ENCODE measurements around the gene CFTR. TPM values are rescaled to one million over a fixed set of nuclear protein-coding genes. Genes with fewer than 3 reads are reported as not detected.

CFTR gene
- total and polyA plus RNA-seq, 10 of the 15 experiments (the other 5 are each of a cell fraction or from before 2014, with no cell fraction given), result 0.02 to 2.3 (median 0.21) TPM; not detected in 1

- no peak overlapping the region for H2AFZ ChIP-seq (ENCODE audit: control insufficient read depth, low read depth, low read length)
- no peaks in the 10 kb centered on the region for H3K79me2 ChIP-seq (ENCODE audit: control insufficient read depth, insufficient read depth, low read length)
- no peaks in the 10 kb centered on the region for H4K20me1 ChIP-seq (ENCODE audit: control insufficient read depth, insufficient read depth)
- intact Hi-C loops (cut with micrococcal nuclease; ENCODE audit: unreplicated experiment), result no loop called here
- no peaks in the 10 kb centered on the region for H3K9me3 ChIP-seq (replicated peaks; ENCODE audit: control insufficient read depth, insufficient read depth, low read length)
- ChIA-PET CTCF (interaction anchor here (0.7 to 1.7 kb wide), 2 partner anchors 12 to 28 kb away, joined by 3 to 7 read pairs; no protein-coding TSS in a partner anchor), POLR2A (no interaction called here), RAD21 (ENCODE audit: unreplicated experiment) (interaction anchor here (0.6 to 0.9 kb wide), 2 partner anchors 8 to 14 kb away, joined by 3 to 5 read pairs; no protein-coding TSS in a partner anchor), SMC1A (ENCODE audit: uncharacterized antibody, unreplicated experiment) (interaction anchor here (0.7 to 1.7 kb wide), 4 partner anchors 8 to 84 kb away, joined by 3 to 5 read pairs (median 4); no protein-coding TSS in a partner anchor)
- H3K27ac ChIP-seq (ENCODE audit: control insufficient read depth, insufficient read depth), result no peak overlapping the region
- no TSS peak for BruUV-seq (replicated peaks)
- no peak; the same call in 2 of the 3 replicates for ATAC-seq
- no peaks in the 10 kb centered on the region for H3K4me1 ChIP-seq (ENCODE audit: control insufficient read depth, insufficient read depth, low read length)
- no peaks in the 10 kb centered on the region for H3K36me3 ChIP-seq (ENCODE audit: control insufficient read depth in 2 of 2, insufficient read depth in 2 of 2, low read length in 1 of 2)
- no peak for TF ChIP-seq FOXM1 (IDR thresholded peaks at IDR 0.05; ENCODE audit: low read depth, low read length)
- 50% methylated on average over 2 of the region's 2 CpGs for WGBS (ENCODE audit: insufficient coverage, insufficient replicate concordance, low lambda C conversion rate, missing lambda C conversion rate)
- H3K9ac ChIP-seq (ENCODE audit: control insufficient read depth, insufficient read depth, low read length), result no peak overlapping the region
- no peaks in the 10 kb centered on the region for H3K27me3 ChIP-seq (replicated peaks in 1 of 2; ENCODE audit: control insufficient read depth in 2 of 2, insufficient read depth in 2 of 2, low read length in 1 of 2)
- FAIRE-seq, result no peak
- H3K4me3 ChIP-seq, result no peak overlapping the region
- no peak for DNase-seq (ENCODE audit: low read depth, low spot score)
- in situ Hi-C loops (cut with MboI), result no loop called here
- H3K4me2 ChIP-seq (ENCODE audit: control insufficient read depth, insufficient read depth), result no peak overlapping the region
Measured at GRCh38 chr7:117564627-117565026, 84.8 kb downstream of the CFTR start.

- Histone ChIP-seq H3K4me1 (ENCODE audit: control insufficient read depth, insufficient read depth, low read length) (no peaks in the 10 kb centered on the region), H3K27ac (ENCODE audit: control insufficient read depth, insufficient read depth) (no peak overlapping the region), H3K4me2 (ENCODE audit: control insufficient read depth, insufficient read depth) (no peak overlapping the region), H3K4me3 (no peak overlapping the region), H3K36me3 (ENCODE audit: control insufficient read depth in 2 of 2, insufficient read depth in 2 of 2, low read length in 1 of 2) (no peaks in the 10 kb centered on the region), H3K79me2 (ENCODE audit: control insufficient read depth, insufficient read depth, low read length) (no peaks in the 10 kb centered on the region), H3K9ac (ENCODE audit: control insufficient read depth, insufficient read depth, low read length) (no peak overlapping the region), H2AFZ (ENCODE audit: control insufficient read depth, low read depth, low read length) (no peak overlapping the region), H3K9me3 (replicated peaks; ENCODE audit: control insufficient read depth, insufficient read depth, low read length) (no peaks in the 10 kb centered on the region), H3K27me3 (replicated peaks in 1 of 2; ENCODE audit: control insufficient read depth in 2 of 2, insufficient read depth in 2 of 2, low read length in 1 of 2) (no peaks in the 10 kb centered on the region; a peak in 1 of 4 replicates), H4K20me1 (ENCODE audit: control insufficient read depth, insufficient read depth) (no peaks in the 10 kb centered on the region)
- TF ChIP-seq NKRF (conservative IDR thresholded peaks at IDR 0.05) (no peak), BACH1 (IDR thresholded peaks at IDR 0.05; ENCODE audit: borderline replicate concordance) (no peak), IKZF1 (conservative IDR thresholded peaks at IDR 0.05) (no peak), ELK1 (IDR thresholded peaks at IDR 0.05; ENCODE audit: low read depth, low read length) (no peak), ATF2 (IDR thresholded peaks at IDR 0.05; ENCODE audit: low read length) (no peak), GATAD2B (conservative IDR thresholded peaks at IDR 0.05; ENCODE audit: low read depth) (no peak), GABPA (IDR thresholded peaks at IDR 0.05; ENCODE audit: low read depth) (no peak), POLR2AphosphoS2 (IDR thresholded peaks at IDR 0.05; ENCODE audit: low read depth, low read length) (no peak)
- no TSS peak for BruUV-seq (replicated peaks)
- CTCF ChIA-PET, result interaction anchor here (1.7 kb wide), 1 partner anchor 12 kb away, joined by 7 read pairs; no protein-coding TSS in a partner anchor
- POLR2A ChIA-PET, result no interaction called here
- RAD21 ChIA-PET (ENCODE audit: unreplicated experiment), result interaction anchor here (0.6 to 0.9 kb wide), 2 partner anchors 8 to 15 kb away, joined by 3 to 5 read pairs; no protein-coding TSS in a partner anchor
- in situ Hi-C loops (cut with MboI) (no loop called here), intact Hi-C loops (cut with micrococcal nuclease; ENCODE audit: unreplicated experiment) (no loop called here)
- DNase-seq (ENCODE audit: low read depth, low spot score), result no peak
- SMC1A ChIA-PET (ENCODE audit: uncharacterized antibody, unreplicated experiment), result interaction anchor here (0.7 to 1.7 kb wide), 4 partner anchors 8 to 84 kb away, joined by 3 to 5 read pairs (median 4); no protein-coding TSS in a partner anchor
- no peak for FAIRE-seq
- ATAC-seq, result no peak
- 61% methylated on average over 4 of the region's 4 CpGs for WGBS (ENCODE audit: insufficient coverage, insufficient replicate concordance, low lambda C conversion rate, missing lambda C conversion rate)
Measured at GRCh38 chr7:117565226-117565625, 85.4 kb downstream of the CFTR start.

Data from GM12878 (cell line).